T-cell (primary cell): ENCODE data around the gene NUDCD3. TPM values are rescaled to one million over a fixed set of nuclear protein-coding genes. Genes with fewer than 3 reads are reported as not detected.

Experiments
- ATAC-seq, 4 experiments: fragments of 200-7000 bp in 3 of 4; fragments of 150-1000 bp in 1 of 4; cut with Tn5 transposase; replicated peaks in 1 of 4; 1 replicate in 3 of 4; 2 replicates in 1 of 4; pipeline ENCODE4 v1.10.0; 2021; ENCODE audit warnings: moderate library complexity in 3 of 4, mild to moderate bottlenecking in 2 of 4, moderate number of reproducible peaks in 1 of 4
- CTCF ChIA-PET, 2 donors: fragments of 300-600 bp; sonication (Branson Sonifier 250); formaldehyde crosslinking; loops; one replicate each; lab custom pipeline; 2022; ENCODE audit warnings: antibody characterized with exemption in 2 of 2; lab: Charles Lee
- POLR2A ChIA-PET, 2 donors: fragments of 300-600 bp; sonication (Branson Sonifier 250); formaldehyde crosslinking; loops; one replicate each; lab custom pipeline; 2022; ENCODE audit warnings: antibody characterized with exemption in 2 of 2; lab: Charles Lee
- DNase-seq, 35 experiments: peaks; one replicate each; pipeline versions ENCODE4 v3.0.0 to v3.0.0-alpha.2; 2013 to 2023
- H3K27ac ChIP-seq: one replicate; pipeline ENCODE4 v1.5.1; 2013; ENCODE audit warnings: low read length
- H3K27me3 ChIP-seq, 2 experiments: replicated peaks in 1 of 2; 1 replicate in 1 of 2; 2 replicates in 1 of 2; pipeline versions ENCODE4 v1.6.1 to v1.7.0; 2013; ENCODE audit warnings: low read length in 1 of 2, mixed read lengths in 1 of 2; ENCODE audit not compliant: control insufficient read depth in 2 of 2, insufficient read depth in 2 of 2; ENCODE audit errors: extremely low read depth in 1 of 2
- H3K36me3 ChIP-seq, 2 donors: 1 replicate in 1 of 2; 2 replicates in 1 of 2; pipeline versions ENCODE4 v1.6.1 to v1.7.0; 2013; ENCODE audit warnings: low read length in 1 of 2; ENCODE audit not compliant: control insufficient read depth in 2 of 2, insufficient read depth in 1 of 2; ENCODE audit errors: extremely low read depth in 1 of 2
- H3K4me1 ChIP-seq, 2 experiments: 1 replicate in 1 of 2; 2 replicates in 1 of 2; pipeline versions ENCODE4 v1.6.1 to v1.7.0; 2013; ENCODE audit warnings: low read length in 2 of 2, mixed read lengths in 1 of 2; ENCODE audit not compliant: insufficient read depth in 2 of 2, control insufficient read depth in 1 of 2; ENCODE audit errors: extremely low read depth in 1 of 2
- H3K4me3 ChIP-seq, 2 donors: 1 replicate in 1 of 2; 2 replicates in 1 of 2; pipeline versions ENCODE4 v1.5.1 to v1.7.0; 2013; ENCODE audit warnings: mild to moderate bottlenecking in 2 of 2, low read length in 1 of 2, moderate library complexity in 1 of 2; ENCODE audit not compliant: control insufficient read depth in 1 of 2; ENCODE audit errors: extremely low read depth in 1 of 2
- H3K9me3 ChIP-seq: 2 replicates; pipeline ENCODE4 v1.7.0; 2013
- H3K27ac Mint-ChIP-seq, 2 donors: one replicate each; pipeline ENCODE4 v1.8.0; 2020 to 2021; ENCODE audit warnings: mild to moderate bottlenecking in 2 of 2, mixed read lengths in 2 of 2
- H3K27me3 Mint-ChIP-seq, 2 donors: one replicate each; pipeline ENCODE4 v1.8.0; 2021 to 2022; ENCODE audit warnings: mixed read lengths in 2 of 2
- H3K36me3 Mint-ChIP-seq: one replicate; pipeline ENCODE4 v1.8.0; 2021; ENCODE audit warnings: mixed read lengths
- H3K4me1 Mint-ChIP-seq, 3 donors: one replicate each; pipeline ENCODE4 v1.8.0; 2020 to 2022; ENCODE audit warnings: mixed read lengths in 3 of 3, mild to moderate bottlenecking in 1 of 3
- H3K4me3 Mint-ChIP-seq, 3 donors: one replicate each; pipeline ENCODE4 v1.8.0; 2020 to 2022; ENCODE audit warnings: mild to moderate bottlenecking in 3 of 3, mixed read lengths in 3 of 3, moderate library complexity in 3 of 3
- H3K9me3 Mint-ChIP-seq, 3 donors: one replicate each; pipeline ENCODE4 v1.8.0; 2020 to 2022; ENCODE audit warnings: mixed read lengths in 3 of 3
- WGBS: methylation state at CpG from one replicate; pipeline ENCODE4 v1.1.5; 2013; ENCODE audit warnings: missing lambda C conversion rate; ENCODE audit not compliant: insufficient coverage; 5-methylcytosine and 5-hydroxymethylcytosine counted together
- total RNA-seq, 35 experiments: library from RNA in 6 of 35; stranded (reverse) in 6 of 35; fragments of 120-200 nt in 1 of 35; gene quantifications; one replicate each; pipeline versions ENCODE4 v1.2.1 to v1.2.4 and lab custom pipeline; 2013 to 2026

The NUDCD3 gene
- total RNA-seq, 5 donors from 2014 or later (not counting 1 experiment from before 2014, with no cell fraction given), result 87.9 to 106 (median 95.9) TPM

- POLR2A ChIA-PET, result no interaction called here
- peaks cover 47% of the 10 kb centered on the region for H3K36me3 Mint-ChIP-seq
- no peak overlapping the region for H3K27ac ChIP-seq
- no peaks in the 10 kb centered on the region for H3K27me3 Mint-ChIP-seq
- no peaks in the 10 kb centered on the region for H3K9me3 Mint-ChIP-seq
- no peaks in the 10 kb centered on the region for H3K4me1 Mint-ChIP-seq
- CTCF ChIA-PET, result no interaction called here
- no peak overlapping the region for H3K4me3 ChIP-seq
- no peak overlapping the region for H3K4me3 Mint-ChIP-seq
- no peaks in the 10 kb centered on the region for H3K27me3 ChIP-seq
- H3K27ac Mint-ChIP-seq, result no peak overlapping the region
- ATAC-seq (no peak), DNase-seq (no peak)
- peaks cover 17 to 72% of the 10 kb centered on the region in 2 donors for H3K36me3 ChIP-seq
- no peaks in the 10 kb centered on the region for H3K4me1 ChIP-seq
- no peaks in the 10 kb centered on the region for H3K9me3 ChIP-seq
- WGBS, result 100% methylated on average over 5 of the region's 6 CpGs
Observed at GRCh38 chr7:44394112-44394447, 96.4 kb downstream of the NUDCD3 start.

GRCh38 chr7:44393238-44394111 lies 97.0 kb downstream of the NUDCD3 start:
- Mint-ChIP-seq H3K36me3 (peaks cover 44% of the 10 kb centered on the region), H3K4me3 (no peak overlapping the region), H3K4me1 (no peaks in the 10 kb centered on the region), H3K9me3 (no peaks in the 10 kb centered on the region), H3K27ac (no peak overlapping the region), H3K27me3 (no peaks in the 10 kb centered on the region)
- Histone ChIP-seq H3K4me1 (no peaks in the 10 kb centered on the region), H3K27me3 (no peaks in the 10 kb centered on the region), H3K27ac (no peak overlapping the region), H3K4me3 (no peak overlapping the region), H3K9me3 (no peaks in the 10 kb centered on the region), H3K36me3 (peaks cover 13 to 73% of the 10 kb centered on the region in 2 donors)
- CTCF ChIA-PET, result no interaction called here
- DNase-seq (no peak), ATAC-seq (no peak)
- POLR2A ChIA-PET, result no interaction called here
- WGBS, result 92% methylated on average over 7 of the region's 7 CpGs

- H3K4me1 ChIP-seq, result no peaks in the 10 kb centered on the region
- peaks cover 5 to 72% of the 10 kb centered on the region in 2 donors for H3K36me3 ChIP-seq
- POLR2A ChIA-PET, result no interaction called here
- no peaks in the 10 kb centered on the region for H3K27me3 ChIP-seq
- no peak overlapping the region for H3K27ac ChIP-seq
- no peaks in the 10 kb centered on the region for H3K27me3 Mint-ChIP-seq
- no peaks in the 10 kb centered on the region for H3K9me3 ChIP-seq
- no peak overlapping the region for H3K4me3 ChIP-seq
- DNase-seq (no peak), ATAC-seq (no peak)
- no peaks in the 10 kb centered on the region for H3K4me1 Mint-ChIP-seq
- no peak overlapping the region for H3K27ac Mint-ChIP-seq
- H3K36me3 Mint-ChIP-seq, result peaks cover 45% of the 10 kb centered on the region
- CTCF ChIA-PET, result no interaction called here
- H3K9me3 Mint-ChIP-seq, result no peaks in the 10 kb centered on the region
- H3K4me3 Mint-ChIP-seq, result no peak overlapping the region
Observed at GRCh38 chr7:44392618-44393010, 97.8 kb downstream of the NUDCD3 start.

- CTCF ChIA-PET, result no interaction called here
- DNase-seq (no peak), ATAC-seq (no peak)
- H3K4me3 Mint-ChIP-seq, result no peak overlapping the region
- H3K27ac ChIP-seq, result no peak overlapping the region
- 98% methylated on average over 9 of the region's 11 CpGs for WGBS
- H3K27ac Mint-ChIP-seq, result no peak overlapping the region
- no peaks in the 10 kb centered on the region for H3K27me3 ChIP-seq
- POLR2A ChIA-PET, result no interaction called here
- peaks cover 48% of the 10 kb centered on the region for H3K36me3 Mint-ChIP-seq
- H3K9me3 ChIP-seq, result no peaks in the 10 kb centered on the region
- H3K36me3 ChIP-seq, result peaks cover 5 to 73% of the 10 kb centered on the region in 2 donors
- no peaks in the 10 kb centered on the region for H3K4me1 ChIP-seq
- H3K4me3 ChIP-seq, result no peak overlapping the region
- no peaks in the 10 kb centered on the region for H3K27me3 Mint-ChIP-seq
- no peaks in the 10 kb centered on the region for H3K4me1 Mint-ChIP-seq
- H3K9me3 Mint-ChIP-seq, result no peaks in the 10 kb centered on the region
Observed at GRCh38 chr7:44391746-44392617, 98.5 kb downstream of the NUDCD3 start.

GRCh38 chr7:44391171-44391570 lies 99.3 kb downstream of the NUDCD3 start:
- H3K36me3 Mint-ChIP-seq, result peaks cover 46% of the 10 kb centered on the region
- ATAC-seq, result no peak
- ChIA-PET POLR2A (no interaction called here), CTCF (no interaction called here)
- no peak overlapping the region for H3K27ac ChIP-seq
- H3K36me3 ChIP-seq, result peaks cover 5 to 73% of the 10 kb centered on the region in 2 donors
- WGBS, result no CpG with 5 or more reads among the region's 10 CpGs
- H3K27ac Mint-ChIP-seq, result no peak overlapping the region
- no peak overlapping the region for H3K4me3 ChIP-seq
- H3K4me1 Mint-ChIP-seq, result no peaks in the 10 kb centered on the region
- H3K4me3 Mint-ChIP-seq, result no peak overlapping the region
- H3K27me3 Mint-ChIP-seq, result no peaks in the 10 kb centered on the region
- H3K4me1 ChIP-seq, result no peaks in the 10 kb centered on the region
- H3K9me3 ChIP-seq, result no peaks in the 10 kb centered on the region
- DNase-seq, result no peak
- H3K27me3 ChIP-seq, result no peaks in the 10 kb centered on the region
- H3K9me3 Mint-ChIP-seq, result no peaks in the 10 kb centered on the region

- Mint-ChIP-seq H3K27ac (peak overlapping the region in 1 of 2 donors; percentile 22), H3K36me3 (peaks cover 46% of the 10 kb centered on the region), H3K27me3 (no peaks in the 10 kb centered on the region), H3K4me1 (no peaks in the 10 kb centered on the region), H3K9me3 (no peaks in the 10 kb centered on the region), H3K4me3 (no peak overlapping the region)
- no peak overlapping the region for H3K4me3 ChIP-seq
- ChIA-PET POLR2A (interaction anchor here in 1 of 2 donors (0.6 kb wide), 1 partner anchor 90 kb away, joined by 11 read pairs; no protein-coding TSS in a partner anchor), CTCF (no interaction called here)
- DNase-seq (no peak), ATAC-seq (no peak)
- H3K27ac ChIP-seq, result no peak overlapping the region
- H3K36me3 ChIP-seq, result peaks cover 5 to 73% of the 10 kb centered on the region in 2 donors
- H3K4me1 ChIP-seq, result no peaks in the 10 kb centered on the region
- H3K27me3 ChIP-seq, result no peaks in the 10 kb centered on the region
- 100% methylated on average over 1 of the region's 2 CpGs for WGBS
- H3K9me3 ChIP-seq, result no peaks in the 10 kb centered on the region
Observed at GRCh38 chr7:44390701-44391100, 99.8 kb downstream of the NUDCD3 start.
